Keratinocyte (primary cell): Measurements from ENCODE around the gene TMEM253. TPM values are rescaled to one million over a fixed set of nuclear protein-coding genes. Genes with fewer than 3 reads are reported as not detected.

ENCODE experiments used
- DNase-seq: peaks from one replicate; pipeline ENCODE4 v3.0.0-alpha.2; 2011; ENCODE audit warnings: low read depth, missing footprints, low spot score
- FAIRE-seq: peaks from 2 replicates; lab custom pipeline; 2011; peaks lifted over from hg19 to GRCh38; lab: Jason Lieb, UNC
- H2AFZ ChIP-seq: 2 replicates; pipeline ENCODE4 v1.6.0; 2012; ENCODE audit warnings: low read length, control low read depth, inconsistent platforms; ENCODE audit not compliant: control insufficient read depth
- H3K27ac ChIP-seq: 2 replicates; pipeline ENCODE4 v1.5.1; 2011; ENCODE audit warnings: low read length; ENCODE audit not compliant: control insufficient read depth, insufficient read depth
- H3K27me3 ChIP-seq: 3 replicates; pipeline ENCODE4 v1.6.0; 2011; ENCODE audit warnings: low read length; ENCODE audit not compliant: control insufficient read depth, insufficient read depth; ENCODE audit errors: extremely low read depth
- H3K36me3 ChIP-seq, 2 experiments: 2 replicates in 1 of 2; 3 replicates in 1 of 2; pipeline ENCODE4 v1.5.1; 2011; ENCODE audit warnings: low read length in 2 of 2, mild to moderate bottlenecking in 1 of 2; ENCODE audit not compliant: control insufficient read depth in 2 of 2, insufficient read depth in 2 of 2; ENCODE audit errors: extremely low read depth in 1 of 2
- H3K4me1 ChIP-seq: 3 replicates; pipeline ENCODE4 v1.5.1; 2011; ENCODE audit warnings: low read length; ENCODE audit not compliant: control insufficient read depth, insufficient read depth; ENCODE audit errors: extremely low read depth
- H3K4me2 ChIP-seq: 3 replicates; pipeline ENCODE4 v1.6.0; 2011; ENCODE audit warnings: low read depth, low read length; ENCODE audit not compliant: control insufficient read depth, insufficient read depth; ENCODE audit errors: extremely low read depth
- H3K4me3 ChIP-seq, 3 experiments: fragments of 200-600 bp in 1 of 3; sonication (generic) in 1 of 3; 2 replicates in 2 of 3; 3 replicates in 1 of 3; pipeline ENCODE4 v1.5.1; 2011 to 2016; ENCODE audit warnings: low read length in 3 of 3, mild to moderate bottlenecking in 3 of 3, control low read depth in 2 of 3, inconsistent platforms in 1 of 3, low read depth in 1 of 3, mixed read lengths in 1 of 3, mixed run types in 1 of 3, moderate library complexity in 1 of 3; ENCODE audit not compliant: control insufficient read depth in 2 of 3, insufficient read depth in 2 of 3; ENCODE audit errors: extremely low read depth in 1 of 3
- H3K79me2 ChIP-seq: 2 replicates; pipeline ENCODE4 v1.6.0; 2012; ENCODE audit warnings: low read length; ENCODE audit not compliant: control insufficient read depth, insufficient read depth
- H3K9ac ChIP-seq: 3 replicates; pipeline ENCODE4 v1.6.0; 2011; ENCODE audit warnings: low read length; ENCODE audit not compliant: control insufficient read depth, insufficient read depth; ENCODE audit errors: extremely low read depth
- H3K9me1 ChIP-seq: 3 replicates; pipeline ENCODE4 v1.6.0; 2011; ENCODE audit warnings: low read length; ENCODE audit not compliant: control insufficient read depth, insufficient read depth; ENCODE audit errors: extremely low read depth
- H3K9me3 ChIP-seq: 2 replicates; pipeline ENCODE4 v1.5.1; 2012; ENCODE audit warnings: low read depth, low read length; ENCODE audit not compliant: control insufficient read depth
- H4K20me1 ChIP-seq: 3 replicates; pipeline ENCODE4 v1.6.0; 2011; ENCODE audit warnings: low read length; ENCODE audit not compliant: control insufficient read depth, insufficient read depth; ENCODE audit errors: extremely low read depth
- CTCF ChIP-seq, 3 experiments: IDR thresholded peaks in 1 of 3; conservative IDR thresholded peaks in 1 of 3; optimal IDR thresholded peaks in 1 of 3; 2 replicates in 2 of 3; 3 replicates in 1 of 3; pipeline versions ENCODE3 to v1.5.1; 2011; ENCODE audit warnings: low read length in 3 of 3, mild to moderate bottlenecking in 3 of 3, moderate library complexity in 2 of 3, control low read depth in 1 of 3, inconsistent platforms in 1 of 3; ENCODE audit not compliant: insufficient read depth in 2 of 3; ENCODE audit errors: extremely low read depth in 1 of 3
- EZH2 ChIP-seq: IDR thresholded peaks from one replicate; pipeline ENCODE4 v1.6.1; 2012; ENCODE audit warnings: inconsistent platforms, mild to moderate bottlenecking, low read length, moderate library complexity
- dilution Hi-C: fragments of 300-500 bp; cut with MboI; formaldehyde crosslinking; loops from one replicate; pipeline ENCODE4 v1.7.0; 2020; ENCODE audit warnings: low sequenced_read_pairs; ENCODE audit not compliant: extremely low pct_ligation_motif_present
- polyA plus RNA-seq, 5 experiments: library from polyadenylated mRNA; depleted of rRNA in 3 of 5; stranded (reverse) in 3 of 5; stranded (forward) in 1 of 5; unstranded in 1 of 5; fragments of >200 nt; gene quantifications; 1 replicate in 1 of 5; 2 replicates in 3 of 5; 3 replicates in 1 of 5; pipeline versions ENCODE4 v1.2.1 to v1.2.3, GENCODE V29; 2011 to 2012; ENCODE audit warnings: missing spikeins in 2 of 5, low read depth in 1 of 5, low replicate concordance in 1 of 5

The TMEM253 gene
- polyA plus RNA-seq, 1 donor (not counting 4 experiments of a cell fraction or from before 2014, with no cell fraction given), result 1.1 TPM

DNA sequence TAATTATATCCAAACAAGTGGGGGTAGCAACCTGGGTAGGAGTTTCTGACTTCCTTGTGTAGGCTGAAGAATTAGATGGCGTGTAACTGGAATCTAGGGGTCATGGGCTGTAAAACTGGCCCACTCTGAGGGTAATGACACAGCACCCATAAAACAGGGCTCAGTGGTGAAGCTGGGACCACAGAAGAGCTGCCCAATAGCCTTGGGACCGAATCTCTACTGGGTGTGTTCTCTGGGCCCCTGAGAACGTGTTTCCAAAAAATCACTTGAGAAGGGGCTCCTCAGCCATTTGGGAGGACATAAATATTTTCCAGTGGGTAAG is 39.6 kb upstream of the TMEM253 start:
- H2AFZ ChIP-seq, result no peak overlapping the region
- H3K27me3 ChIP-seq, result no peaks in the 10 kb centered on the region
- dilution Hi-C loops, result no loop called here
- no peak for DNase-seq
- H3K79me2 ChIP-seq, result no peaks in the 10 kb centered on the region
- H3K9me3 ChIP-seq, result no peaks in the 10 kb centered on the region
- no peaks in the 10 kb centered on the region for H3K9me1 ChIP-seq
- H3K4me3 ChIP-seq, result no peak overlapping the region
- peaks cover 5% of the 10 kb centered on the region for H3K4me1 ChIP-seq
- no peak overlapping the region for H3K27ac ChIP-seq
- H4K20me1 ChIP-seq, result no peaks in the 10 kb centered on the region
- no peak overlapping the region for H3K4me2 ChIP-seq
- no peaks in the 10 kb centered on the region for H3K36me3 ChIP-seq
- H3K9ac ChIP-seq, result no peak overlapping the region
- FAIRE-seq, result no peak
- TF ChIP-seq CTCF (optimal IDR thresholded peaks at IDR 0.05 in 1 of 3, IDR thresholded peaks at IDR 0.05 in 1 of 3, conservative IDR thresholded peaks at IDR 0.05 in 1 of 3; ENCODE audit: extremely low read depth in 1 of 3, insufficient read depth in 2 of 3, low read length in 3 of 3) (no peak), EZH2 (no peak)

GRCh38 chr14:21063479-21063878 is 37.4 kb upstream of the TMEM253 start:
- Histone ChIP-seq H3K27me3 (peaks cover 3% of the 10 kb centered on the region), H3K4me2 (no peak overlapping the region), H3K9ac (no peak overlapping the region), H3K9me1 (no peaks in the 10 kb centered on the region), H3K9me3 (no peaks in the 10 kb centered on the region), H3K36me3 (no peaks in the 10 kb centered on the region), H3K27ac (no peak overlapping the region), H3K4me1 (peaks cover 5% of the 10 kb centered on the region), H3K4me3 (no peak overlapping the region), H4K20me1 (no peaks in the 10 kb centered on the region), H3K79me2 (no peaks in the 10 kb centered on the region), H2AFZ (no peak overlapping the region)
- FAIRE-seq (no peak), DNase-seq (no peak)
- dilution Hi-C loops, result no loop called here
- TF ChIP-seq EZH2 (no peak), CTCF (optimal IDR thresholded peaks at IDR 0.05 in 1 of 3, IDR thresholded peaks at IDR 0.05 in 1 of 3, conservative IDR thresholded peaks at IDR 0.05 in 1 of 3; ENCODE audit: extremely low read depth in 1 of 3, insufficient read depth in 2 of 3, low read length in 3 of 3) (no peak)
